Forelimb muscle (tissue), 1 donor: ENCODE results near the gene PTHLH. TPM values are rescaled to one million over a fixed set of nuclear protein-coding genes. Genes with fewer than 3 reads are reported as not detected.

Experiments
- DNase-seq: peaks from one replicate; pipeline ENCODE4 v3.0.0-alpha.2; 2013; ENCODE audit warnings: low read depth
- polyA plus RNA-seq: library from polyadenylated mRNA; unstranded; fragments of 120-200 nt; gene quantifications from one replicate; pipeline ENCODE4 v1.2.1, GENCODE V29; 2013; ENCODE audit not compliant: insufficient read length

The PTHLH gene
- polyA plus RNA-seq, 1 donor, result 1.4 TPM

DNA sequence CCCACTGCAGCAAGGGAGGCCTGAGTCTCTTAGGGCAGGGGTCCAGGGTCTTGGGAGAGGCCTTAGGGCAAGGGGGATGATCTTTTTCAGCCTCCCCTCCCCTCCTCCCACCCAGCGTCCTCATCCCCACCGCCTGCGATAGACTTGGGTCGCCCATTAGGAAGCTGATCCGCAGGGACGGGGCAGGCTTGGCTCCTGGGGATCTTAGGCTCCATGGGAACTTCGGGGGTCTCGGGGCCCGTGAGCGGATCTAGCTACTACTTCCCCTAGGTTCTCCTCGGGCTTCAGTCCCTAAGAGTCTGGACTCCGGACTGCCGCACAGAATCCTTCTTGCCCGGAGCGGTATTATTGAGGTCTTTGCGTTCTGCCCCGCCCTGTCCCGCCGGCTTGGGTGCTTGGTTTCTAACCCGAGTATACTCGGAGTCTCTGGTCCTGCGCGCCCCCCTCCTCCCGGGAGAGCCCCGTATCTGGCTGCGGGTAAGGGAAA, 2.2 kb upstream of the PTHLH start:
- no peak for DNase-seq

DNA sequence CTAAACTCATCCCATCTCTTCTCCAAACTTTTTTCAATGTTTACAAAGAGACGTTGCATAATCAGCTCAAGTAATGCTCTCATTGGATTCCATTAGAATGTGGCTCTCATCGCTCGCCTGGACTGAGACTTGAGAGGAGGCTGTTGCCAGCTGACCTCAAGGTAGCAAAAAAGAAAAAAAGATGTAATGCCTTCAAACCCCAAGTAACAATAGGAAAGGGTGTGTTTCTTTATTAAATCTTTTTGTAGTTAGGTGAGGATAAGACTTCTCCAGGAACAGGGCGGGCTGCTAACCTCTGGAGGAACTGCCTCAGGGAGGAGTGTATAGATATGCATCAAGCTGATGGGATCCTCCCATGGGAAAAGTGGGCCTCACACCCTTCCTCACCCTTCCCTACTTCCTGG, 956 bp upstream of the PTHLH start:
- DNase-seq, result no peak

- no peak for DNase-seq
Observed at GRCh38 chr12:27971606-27972005, 927 bp downstream of the PTHLH start.

DNA sequence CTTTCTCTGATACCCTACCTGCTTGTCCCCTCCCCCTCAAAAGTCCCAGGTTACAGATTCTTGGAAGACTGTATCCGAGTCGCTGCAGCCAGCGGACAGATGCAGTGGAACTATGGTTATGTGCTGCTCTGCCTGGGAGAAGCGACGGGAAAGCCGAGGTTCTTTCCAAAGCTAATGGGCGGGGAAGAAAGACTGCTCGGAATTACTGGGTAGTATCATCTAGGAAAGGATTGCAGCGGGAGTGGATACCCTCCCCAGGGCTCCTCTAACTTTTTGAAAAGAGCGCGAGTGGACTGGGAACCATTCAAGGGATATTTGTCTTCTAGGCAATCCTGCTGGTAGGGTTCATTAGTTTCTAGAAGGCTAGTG, 1.4 kb downstream of the PTHLH start:
- no peak for DNase-seq

DNA sequence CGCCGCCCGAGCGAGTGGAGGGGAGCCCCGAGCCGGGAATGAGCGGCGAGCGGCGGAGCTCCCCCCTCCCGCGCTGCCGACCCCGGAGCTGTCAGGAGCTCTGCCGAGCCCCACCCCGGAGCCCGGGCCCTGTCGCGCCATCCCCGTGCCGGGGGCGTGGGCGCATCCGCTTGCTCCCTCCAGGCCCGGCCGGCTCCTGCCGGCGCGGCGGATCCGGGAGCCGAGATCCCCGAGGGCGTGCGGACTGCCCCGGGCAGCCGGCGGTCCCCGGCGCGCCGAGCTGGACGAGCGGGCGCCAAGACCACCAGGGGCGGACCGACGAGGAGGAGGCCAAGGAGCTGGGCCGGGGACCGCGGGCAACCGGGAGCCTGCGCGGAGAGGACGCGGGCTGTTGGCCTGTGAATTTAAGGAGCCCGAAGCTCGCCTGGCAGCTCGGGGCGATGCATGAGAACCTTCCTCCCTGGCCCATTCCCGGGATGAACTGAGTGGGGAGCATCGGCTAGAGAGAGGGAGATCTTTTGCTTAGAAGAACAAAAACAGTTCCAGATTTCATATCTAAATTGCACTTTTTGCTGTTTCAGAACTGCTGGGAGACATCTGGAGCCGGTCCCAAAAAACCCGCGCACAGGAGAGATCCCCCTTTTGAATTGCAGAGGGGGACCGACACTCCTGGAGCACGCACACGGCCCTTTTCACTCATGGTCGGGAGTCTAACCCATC, 2.0 kb downstream of the PTHLH start:
- no peak for DNase-seq

- no peak for DNase-seq
Observed at GRCh38 chr12:27969624-27970400, 2.7 kb downstream of the PTHLH start.

- no peak for DNase-seq
Observed at GRCh38 chr12:27968972-27969623, 3.4 kb downstream of the PTHLH start.

DNA sequence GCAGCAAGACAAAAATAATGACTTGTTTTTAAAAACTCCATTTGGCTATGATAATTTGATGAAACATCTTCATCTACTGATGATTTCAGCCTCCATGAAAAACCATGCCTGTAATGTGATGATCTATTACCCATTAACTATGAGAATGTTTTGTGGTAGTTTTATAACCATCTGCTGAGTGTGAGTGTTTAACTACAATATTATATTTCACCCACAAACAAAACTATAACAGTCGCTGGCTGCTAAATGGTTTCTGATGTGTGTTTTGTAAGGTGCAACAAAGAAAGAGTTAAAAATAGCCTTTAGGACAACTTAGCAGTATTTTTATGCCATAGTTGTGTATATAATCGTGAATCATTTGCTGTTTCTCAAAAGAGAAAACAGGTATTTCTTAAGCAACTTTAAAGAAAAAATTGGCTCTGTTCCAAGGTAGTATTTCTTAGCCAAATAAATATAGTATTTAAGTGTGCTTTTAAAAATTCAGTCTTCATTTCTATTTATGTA, 4.9 kb downstream of the PTHLH start:
- DNase-seq, result no peak

DNA sequence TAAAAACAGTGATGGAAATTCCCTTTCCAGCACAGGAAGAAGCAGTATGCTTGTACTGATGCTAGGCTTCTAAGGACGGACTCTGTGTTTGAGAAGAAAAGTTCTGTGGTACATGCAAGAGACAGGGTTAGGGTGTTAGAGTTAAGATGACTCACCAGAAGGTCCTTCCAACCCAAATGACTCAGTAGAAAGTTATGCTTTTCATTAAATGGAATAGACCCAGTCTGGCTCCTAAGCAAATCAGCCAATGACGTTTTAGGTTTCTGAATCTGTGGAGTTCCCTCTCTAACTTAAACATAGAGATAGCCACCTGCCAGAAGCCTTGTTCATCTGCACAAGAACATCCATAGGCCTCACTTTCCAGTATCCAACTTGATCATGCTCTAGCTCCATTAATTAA, 5.7 kb downstream of the PTHLH start:
- DNase-seq, result no peak

DNA sequence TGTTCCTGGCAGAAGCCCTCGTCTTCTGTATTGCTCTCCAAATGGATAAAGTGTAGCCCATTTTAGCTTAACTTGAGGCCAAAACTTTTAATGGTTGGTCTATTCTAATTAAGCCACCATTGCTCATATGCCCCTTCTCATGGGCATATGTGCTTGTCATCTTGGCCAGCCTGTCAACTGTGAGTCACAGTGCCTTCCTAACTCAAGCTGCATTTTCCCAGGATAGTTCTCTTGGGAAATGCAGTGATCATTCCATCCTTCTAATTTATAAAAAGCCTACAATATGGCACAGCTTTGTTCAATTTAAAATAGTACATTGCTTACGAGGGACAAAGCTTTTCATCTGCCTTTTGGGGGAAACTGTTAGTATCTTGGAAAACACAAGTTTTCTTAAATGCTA, 6.6 kb downstream of the PTHLH start:
- DNase-seq, result no peak

GRCh38 chr12:27965411-27965810, 7.1 kb downstream of the PTHLH start:
- DNase-seq, result no peak

DNA sequence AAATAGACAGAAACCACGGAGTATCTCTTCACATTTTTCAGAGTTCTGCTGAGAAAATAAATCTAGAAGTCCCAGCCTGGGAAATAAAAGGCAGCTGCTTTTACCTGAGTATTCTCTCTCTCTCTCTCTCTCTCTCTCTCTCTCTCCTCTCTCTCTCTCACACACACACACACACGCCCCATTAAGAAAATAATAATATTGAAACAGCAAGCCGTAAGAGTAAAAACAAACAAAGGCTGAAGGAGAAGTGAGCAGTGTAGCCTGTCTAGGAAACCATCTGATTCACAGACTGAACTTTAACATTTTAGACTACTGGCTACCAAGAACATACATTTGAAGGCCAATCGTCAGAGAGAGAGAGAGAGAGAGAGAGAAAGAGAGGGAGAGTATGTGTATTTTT, 8.4 kb downstream of the PTHLH start:
- no peak for DNase-seq

DNA sequence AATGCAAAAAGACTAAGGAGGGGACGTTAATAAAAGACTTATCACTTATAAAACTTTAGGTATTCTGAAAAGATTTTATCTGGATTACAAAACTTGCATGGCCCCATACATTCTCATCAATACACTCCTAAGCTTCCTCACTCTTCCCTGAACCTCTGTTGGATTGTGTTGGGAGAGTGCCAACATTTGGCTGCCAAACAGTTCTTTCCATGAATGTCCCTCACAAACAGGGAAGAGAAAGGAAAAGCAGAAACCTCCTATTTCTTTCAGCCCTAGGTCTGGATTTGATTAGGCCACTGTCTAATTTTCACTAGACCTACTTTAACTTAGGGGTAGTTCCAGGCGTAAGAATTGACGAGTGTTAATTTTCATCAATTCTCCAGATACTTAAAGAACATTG, 11.7 kb downstream of the PTHLH start:
- peak; percentile 60 for DNase-seq

DNA sequence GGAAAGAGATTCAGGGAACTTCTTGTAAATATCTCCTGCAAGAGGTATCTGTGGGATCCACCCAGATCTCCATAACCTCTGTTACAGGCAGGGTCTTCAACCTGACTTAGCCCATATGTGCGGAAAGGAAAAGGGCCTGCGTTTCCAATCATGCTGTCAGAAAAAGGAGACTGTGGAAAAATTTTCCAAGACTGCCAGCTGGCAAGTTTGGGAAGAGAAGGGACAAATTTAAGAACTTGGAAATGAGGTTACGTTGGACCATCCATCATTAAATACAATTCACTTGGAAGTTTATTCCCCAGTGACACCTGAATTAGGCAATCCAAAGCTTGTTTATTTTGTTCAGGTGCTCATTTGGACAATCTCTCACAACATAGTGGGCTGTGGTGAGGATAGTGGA, 13.9 kb downstream of the PTHLH start:
- DNase-seq, result no peak

DNA sequence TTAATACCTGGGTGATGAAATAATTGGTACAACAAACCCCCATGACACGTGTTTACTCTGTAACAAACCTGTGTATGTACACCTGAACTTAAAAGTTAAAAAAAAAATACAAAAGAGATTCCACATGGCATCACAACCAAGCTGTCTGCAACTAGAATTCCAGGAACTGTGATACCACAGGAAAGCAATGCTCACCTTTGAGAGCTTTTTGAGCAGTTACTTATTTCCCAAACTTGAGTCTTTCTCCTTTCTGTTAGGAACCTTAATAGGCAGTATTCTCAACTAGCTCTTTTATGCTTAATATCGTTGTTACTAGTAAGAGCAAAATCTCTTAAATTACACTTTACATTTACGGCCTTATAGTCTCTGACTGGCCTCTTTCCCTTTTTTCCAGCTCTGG, 15.2 kb downstream of the PTHLH start:
- DNase-seq, result no peak

DNA sequence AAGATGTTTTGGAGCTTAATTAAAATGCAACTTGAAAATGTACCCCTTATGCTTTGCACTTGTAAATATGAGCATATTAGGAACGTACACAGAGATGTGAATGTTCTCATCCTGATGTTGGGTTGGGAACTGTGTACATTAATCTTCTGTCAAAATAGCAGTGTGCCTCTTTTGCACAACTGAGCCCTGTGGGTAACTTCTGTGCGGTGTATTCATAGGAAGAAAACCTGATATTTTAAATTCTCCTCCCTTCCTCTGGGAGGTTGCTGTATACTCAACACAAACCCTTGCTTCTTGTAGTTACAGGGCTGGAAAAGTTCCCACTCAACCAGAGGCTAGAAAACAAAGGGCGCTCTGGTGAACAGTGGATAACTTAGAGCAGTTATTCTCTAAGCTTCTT, 18.7 kb downstream of the PTHLH start:
- DNase-seq, result no peak

GRCh38 chr12:27953348-27953747, 19.2 kb downstream of the PTHLH start:
- no peak for DNase-seq

GRCh38 chr12:27952510-27952909, 20.0 kb downstream of the PTHLH start:
- DNase-seq, result no peak

DNA sequence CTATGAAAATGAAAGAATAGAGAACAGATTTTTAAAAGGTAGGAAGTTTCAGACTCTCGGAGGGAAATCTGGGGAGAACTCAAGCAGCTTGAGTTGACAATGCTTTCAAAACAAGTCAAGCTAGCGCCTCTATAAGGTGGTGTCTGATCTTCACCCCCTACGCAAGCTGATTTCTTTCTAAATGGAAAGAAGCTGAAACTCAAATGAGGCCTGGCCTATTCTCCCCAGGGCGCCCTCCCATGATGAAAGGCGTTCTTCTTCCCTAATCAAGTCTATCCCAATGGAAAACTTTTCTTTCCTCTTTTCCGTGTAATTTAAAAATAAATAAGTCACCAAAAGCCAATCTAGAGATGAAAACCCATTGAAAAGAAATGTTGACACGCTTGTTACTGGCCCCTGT, 20.6 kb downstream of the PTHLH start:
- no peak for DNase-seq

GRCh38 chr12:27946421-27946820, 26.1 kb downstream of the PTHLH start:
- DNase-seq, result no peak

GRCh38 chr12:27940756-27941402, 31.7 kb downstream of the PTHLH start:
- DNase-seq, result peak; percentile 38

DNA sequence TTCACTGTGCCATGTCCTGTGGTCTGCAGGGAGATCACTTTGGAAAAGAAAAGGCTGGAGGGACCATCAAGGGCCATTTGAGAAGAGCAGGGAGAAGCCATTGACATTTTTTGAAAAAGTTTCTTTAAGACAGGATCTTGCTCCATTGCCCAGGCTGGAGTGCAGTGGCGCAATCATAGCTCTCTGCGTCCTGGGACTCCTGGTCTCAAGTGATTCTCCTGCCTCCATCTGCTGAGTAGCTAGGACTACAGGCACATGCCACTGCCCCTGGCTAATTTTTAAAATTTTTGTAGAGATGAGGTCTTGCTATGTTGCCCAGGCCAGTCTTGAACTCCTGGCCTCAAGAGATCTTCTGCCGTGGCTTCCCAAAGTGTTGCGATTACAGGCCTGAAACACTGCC, 32.3 kb downstream of the PTHLH start:
- no peak for DNase-seq
